Calu3 (cell line): Measurements from ENCODE around the gene MAD2L2. TPM values are rescaled to one million over a fixed set of nuclear protein-coding genes. Genes with fewer than 3 reads are reported as not detected.

Experiments used
- BruUV-seq: library from RNA; stranded (reverse); fragments of 400-500 nt; replicated peaks from 2 replicates; lab custom pipeline; 2021; lab: Mats Ljungman, UMichigan
- CTCF ChIA-PET: fragments of 300-600 bp; sonication (Branson Sonifier 250); formaldehyde crosslinking; loops from one replicate; lab custom pipeline; 2022; ENCODE audit warnings: antibody characterized with exemption; lab: Charles Lee
- DNase-seq: peaks from one replicate; pipeline ENCODE4 v3.0.0; 2022
- H3K27ac Mint-ChIP-seq: one replicate; pipeline ENCODE4 v1.8.0; 2022; ENCODE audit warnings: mixed read lengths; ENCODE audit not compliant: unreplicated experiment
- H3K27me3 Mint-ChIP-seq: one replicate; pipeline ENCODE4 v1.8.0; 2022; ENCODE audit warnings: mixed read lengths; ENCODE audit not compliant: unreplicated experiment
- H3K36me3 Mint-ChIP-seq: one replicate; pipeline ENCODE4 v1.8.0; 2022; ENCODE audit warnings: mild to moderate bottlenecking, moderate library complexity, mixed read lengths; ENCODE audit not compliant: insufficient read depth, unreplicated experiment
- H3K4me1 Mint-ChIP-seq: one replicate; pipeline ENCODE4 v1.8.0; 2022; ENCODE audit warnings: mild to moderate bottlenecking, low read depth, mixed read lengths; ENCODE audit not compliant: unreplicated experiment
- H3K4me3 Mint-ChIP-seq: one replicate; pipeline ENCODE4 v1.8.0; 2022; ENCODE audit warnings: mild to moderate bottlenecking, low read depth, moderate library complexity, mixed read lengths; ENCODE audit not compliant: unreplicated experiment
- H3K9me3 Mint-ChIP-seq: one replicate; pipeline ENCODE4 v1.8.0; 2022; ENCODE audit warnings: low read depth, mixed read lengths; ENCODE audit not compliant: unreplicated experiment
- intact Hi-C: fragments of 100-400 bp; cut with micrococcal nuclease; formaldehyde crosslinking; loops from one replicate; pipeline ENCODE4 v1.10.0; 2022; ENCODE audit not compliant: unreplicated experiment
- total RNA-seq: library from RNA; stranded (reverse); gene quantifications from 2 replicates; pipeline ENCODE4 v1.2.3, GENCODE V29; 2022
- TF ChIP-seq, protein P1 (sequence below): fragments of 200-600 bp; IDR thresholded peaks from one replicate; pipeline ENCODE4 v1.8.0; 2022; ENCODE audit warnings: antibody characterized with exemption; ENCODE audit not compliant: unreplicated experiment

MAD2L2 gene
- total RNA-seq, 1 experiment from 2014 or later = 19.2 TPM

GRCh38 chr1:11704691-11705475 is 23.9 kb upstream of the MAD2L2 start:
- intact Hi-C loops = no loop called here

GRCh38 chr1:11704194-11704529 is 23.2 kb upstream of the MAD2L2 start:
- no peaks in the 10 kb centered on the region for H3K9me3 Mint-ChIP-seq
- no TSS peak for BruUV-seq
- peaks cover 6% of the 10 kb centered on the region for H3K4me1 Mint-ChIP-seq
- intact Hi-C loops = no loop called here
- no peak overlapping the region for H3K27ac Mint-ChIP-seq
- CTCF ChIA-PET = no interaction called here
- H3K36me3 Mint-ChIP-seq = peaks cover 4% of the 10 kb centered on the region
- no peak for DNase-seq
- peaks cover 20% of the 10 kb centered on the region for H3K27me3 Mint-ChIP-seq
- TF ChIP-seq, protein P1, sequence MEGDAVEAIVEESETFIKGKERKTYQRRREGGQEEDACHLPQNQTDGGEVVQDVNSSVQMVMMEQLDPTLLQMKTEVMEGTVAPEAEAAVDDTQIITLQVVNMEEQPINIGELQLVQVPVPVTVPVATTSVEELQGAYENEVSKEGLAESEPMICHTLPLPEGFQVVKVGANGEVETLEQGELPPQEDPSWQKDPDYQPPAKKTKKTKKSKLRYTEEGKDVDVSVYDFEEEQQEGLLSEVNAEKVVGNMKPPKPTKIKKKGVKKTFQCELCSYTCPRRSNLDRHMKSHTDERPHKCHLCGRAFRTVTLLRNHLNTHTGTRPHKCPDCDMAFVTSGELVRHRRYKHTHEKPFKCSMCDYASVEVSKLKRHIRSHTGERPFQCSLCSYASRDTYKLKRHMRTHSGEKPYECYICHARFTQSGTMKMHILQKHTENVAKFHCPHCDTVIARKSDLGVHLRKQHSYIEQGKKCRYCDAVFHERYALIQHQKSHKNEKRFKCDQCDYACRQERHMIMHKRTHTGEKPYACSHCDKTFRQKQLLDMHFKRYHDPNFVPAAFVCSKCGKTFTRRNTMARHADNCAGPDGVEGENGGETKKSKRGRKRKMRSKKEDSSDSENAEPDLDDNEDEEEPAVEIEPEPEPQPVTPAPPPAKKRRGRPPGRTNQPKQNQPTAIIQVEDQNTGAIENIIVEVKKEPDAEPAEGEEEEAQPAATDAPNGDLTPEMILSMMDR = no peak
- H3K4me3 Mint-ChIP-seq = no peak overlapping the region

More at GRCh38 chr1:11704691-11705475, 23.9 kb upstream of the MAD2L2 start:
- Mint-ChIP-seq H3K4me1 (peaks cover 7% of the 10 kb centered on the region), H3K27me3 (peaks cover 20% of the 10 kb centered on the region), H3K36me3 (peaks cover 4% of the 10 kb centered on the region), H3K4me3 (no peak overlapping the region), H3K9me3 (no peaks in the 10 kb centered on the region), H3K27ac (no peak overlapping the region)
- DNase-seq = no peak
- TF ChIP-seq, protein P1 = no peak
- CTCF ChIA-PET = no interaction called here
- no TSS peak for BruUV-seq

DNA sequence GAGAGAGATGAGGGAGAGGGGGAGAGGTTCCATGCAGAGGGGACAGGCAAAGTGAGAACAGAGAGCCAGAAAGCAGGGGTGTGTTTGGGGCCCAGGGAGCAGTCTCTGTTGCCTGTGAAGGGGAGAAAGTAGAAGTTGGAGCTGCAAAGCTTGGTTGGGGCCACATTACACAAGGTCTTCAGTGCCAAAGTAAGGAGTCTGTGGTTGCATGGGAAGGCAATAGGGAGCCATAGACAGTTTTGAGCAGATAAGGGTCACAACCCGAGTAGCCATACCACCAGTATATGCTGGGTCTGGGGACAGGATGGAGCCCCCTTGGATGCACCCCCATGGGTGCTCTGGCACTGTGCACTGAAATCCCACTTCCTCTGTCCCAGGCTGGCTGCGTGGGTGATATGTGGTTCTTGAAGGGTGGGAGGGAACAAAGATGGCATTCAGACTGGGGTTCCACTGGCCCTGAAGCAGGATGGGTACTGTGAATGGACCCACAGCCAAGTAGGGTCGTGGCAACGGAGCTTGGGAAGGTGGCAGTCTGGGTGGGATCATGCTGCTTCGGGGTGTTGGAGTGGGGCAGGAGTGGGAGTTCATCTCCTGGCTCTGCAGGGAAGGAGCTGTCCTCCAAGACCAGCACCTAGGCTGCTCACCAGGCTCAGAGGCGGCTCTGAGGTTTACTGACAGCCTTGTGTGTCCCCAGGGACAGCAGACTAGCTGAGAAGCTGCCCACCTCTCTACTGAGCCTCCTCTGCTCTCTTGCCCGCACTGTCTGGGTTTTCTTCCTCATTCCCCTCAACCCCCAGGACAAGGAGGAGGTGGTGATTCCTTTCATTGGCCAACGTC is 22.6 kb upstream of the MAD2L2 start:
- no peak for DNase-seq
- H3K9me3 Mint-ChIP-seq = no peaks in the 10 kb centered on the region
- no peak overlapping the region for H3K4me3 Mint-ChIP-seq
- H3K27me3 Mint-ChIP-seq = peaks cover 20% of the 10 kb centered on the region
- H3K27ac Mint-ChIP-seq = no peak overlapping the region
- intact Hi-C loops = no loop called here
- TF ChIP-seq, protein P1 = no peak
- CTCF ChIA-PET = no interaction called here
- H3K36me3 Mint-ChIP-seq = peaks cover 4% of the 10 kb centered on the region
- no TSS peak for BruUV-seq
- H3K4me1 Mint-ChIP-seq = peaks cover under 1% of the 10 kb centered on the region

GRCh38 chr1:11701981-11702803 is 21.2 kb upstream of the MAD2L2 start:
- Mint-ChIP-seq H3K27ac (no peak overlapping the region), H3K4me1 (no peaks in the 10 kb centered on the region), H3K27me3 (peaks cover 18% of the 10 kb centered on the region), H3K36me3 (peaks cover 4% of the 10 kb centered on the region), H3K4me3 (no peak overlapping the region), H3K9me3 (no peaks in the 10 kb centered on the region)
- intact Hi-C loops = no loop called here
- CTCF ChIA-PET = no interaction called here
- DNase-seq = no peak
- no TSS peak for BruUV-seq
- TF ChIP-seq, protein P1 = no peak
